GM21576 (cell line): Measurements from ENCODE around the gene NTF3.

ENCODE experiments used
- ATAC-seq: cut with Tn5 transposase; IDR thresholded peaks from one replicate; pipeline ENCODE4 v1.9.1; 2021; ENCODE audit warnings: mild to moderate bottlenecking, moderate library complexity; ENCODE audit not compliant: unreplicated experiment

NTF3 gene

DNA sequence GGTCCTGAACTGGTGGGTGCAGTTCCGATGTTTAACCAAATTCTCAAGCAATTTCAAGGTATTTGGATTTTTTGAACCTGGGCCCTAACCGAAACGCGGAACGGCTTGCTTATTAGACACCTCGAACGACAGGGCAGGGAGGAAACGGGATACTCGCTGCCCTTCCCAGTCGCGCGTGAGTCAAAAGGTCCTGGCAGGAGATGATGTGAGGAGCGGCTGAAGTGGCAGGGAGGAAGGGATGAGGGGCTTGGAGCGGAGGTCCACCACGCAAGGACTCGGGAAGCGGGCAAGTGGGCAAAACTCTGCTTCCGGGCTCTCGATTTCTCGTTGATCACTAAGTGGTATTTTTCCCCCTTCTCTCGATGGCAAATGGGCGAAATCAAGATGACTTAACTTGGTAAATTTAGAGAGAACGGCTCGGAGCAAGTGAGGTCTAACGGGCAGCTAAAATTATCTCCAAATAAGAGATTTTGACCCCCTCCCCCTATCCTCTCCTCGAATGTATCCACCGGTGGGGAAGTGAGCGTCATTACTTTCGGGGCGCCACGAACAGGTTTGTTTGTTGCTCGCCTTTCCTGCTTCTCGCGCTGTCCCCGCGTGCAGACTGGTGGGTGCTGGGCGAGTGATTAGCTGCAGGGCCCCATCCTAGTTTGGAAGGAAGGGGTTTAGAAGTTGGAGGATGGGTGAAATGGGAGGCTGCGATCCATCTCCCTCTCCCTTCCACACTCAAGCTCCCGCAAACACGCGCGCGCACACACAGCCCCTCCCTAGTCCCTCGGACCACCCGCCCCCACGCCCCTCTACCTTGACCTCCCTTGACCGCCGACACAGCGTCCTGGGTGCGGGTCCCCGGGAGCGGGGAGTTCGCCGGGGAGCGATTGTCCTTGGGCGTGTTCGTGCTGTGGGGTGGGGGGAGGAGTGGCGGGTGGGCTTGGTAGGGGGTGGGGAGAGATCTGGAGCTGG is 986 bp upstream of the NTF3 start:
- no peak for ATAC-seq

DNA sequence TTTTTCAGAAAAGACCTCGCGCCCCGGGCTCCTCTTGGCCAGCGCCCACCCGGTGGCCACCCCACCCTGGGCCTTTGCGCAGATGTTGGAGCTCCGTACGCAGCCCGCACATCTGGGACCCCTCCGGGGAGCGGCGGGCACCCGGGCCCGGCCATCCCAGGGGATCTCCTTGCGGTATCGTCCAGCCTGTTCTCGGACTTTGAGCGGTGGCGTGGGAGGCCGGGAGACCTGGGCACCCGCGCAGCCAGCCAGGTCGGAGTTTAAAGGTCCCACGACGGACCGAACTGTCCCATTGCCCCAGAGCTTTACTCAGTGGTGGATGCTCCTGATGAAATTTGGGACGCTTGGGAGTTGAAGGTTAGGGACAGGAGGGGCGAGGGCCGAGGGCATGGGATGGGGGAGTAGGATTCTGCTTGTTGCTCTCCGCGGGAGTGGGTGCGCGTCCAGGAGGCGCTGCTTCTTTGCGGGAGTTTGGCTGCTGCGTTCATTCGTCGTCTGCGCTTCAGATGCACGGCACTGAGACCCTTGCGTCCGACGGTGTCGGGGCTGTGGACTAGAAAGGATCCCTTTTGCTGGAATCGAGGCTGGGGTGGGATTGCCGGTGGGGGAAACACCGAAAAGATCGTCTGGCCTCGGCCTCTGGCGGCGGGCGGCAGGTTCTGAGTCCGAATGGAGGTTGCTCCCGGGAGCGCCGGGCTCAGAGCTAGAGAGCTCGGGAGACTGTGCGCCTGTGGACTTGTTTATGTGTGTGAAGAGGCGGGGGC is 1.4 kb downstream of the NTF3 start:
- no peak for ATAC-seq

DNA sequence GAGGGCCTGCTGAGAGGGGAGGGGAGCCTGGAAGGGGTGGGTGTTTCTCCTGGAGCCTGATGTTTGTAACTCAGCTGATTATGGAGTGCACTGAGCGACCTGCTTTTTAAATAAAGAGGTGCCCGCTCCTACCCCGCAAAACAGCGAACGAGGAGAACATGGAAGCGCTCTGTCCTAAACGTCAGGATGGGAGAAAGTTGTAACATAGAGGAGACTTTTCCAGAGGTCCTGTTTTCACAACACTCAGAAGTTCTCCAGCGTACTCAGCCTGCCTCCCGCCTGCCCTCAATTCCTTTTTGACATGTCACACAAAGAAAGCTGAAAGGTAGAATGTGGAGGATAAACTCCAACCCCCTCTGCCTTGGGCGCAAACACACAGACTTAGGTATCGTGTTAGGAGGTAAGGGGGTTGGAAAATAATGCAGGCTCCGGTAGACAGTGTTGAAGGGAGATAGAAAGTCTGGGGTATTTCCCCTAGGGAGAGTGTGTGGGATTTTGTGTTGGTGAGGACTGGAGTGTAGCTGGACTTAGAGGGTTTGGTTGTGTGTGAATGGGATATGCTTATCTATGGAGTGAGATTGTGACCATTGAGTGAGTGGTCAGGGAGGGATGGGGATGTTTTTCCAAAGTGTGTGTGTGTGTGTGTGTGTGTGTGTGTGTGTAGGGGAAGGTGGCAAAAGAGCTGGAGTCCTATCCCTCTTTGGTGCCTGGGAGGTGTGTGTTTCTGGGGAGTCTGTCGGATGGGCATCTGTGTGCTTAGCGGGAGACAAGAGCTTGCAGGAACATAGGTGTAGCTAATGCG is 2.1 kb downstream of the NTF3 start:
- no peak for ATAC-seq

DNA sequence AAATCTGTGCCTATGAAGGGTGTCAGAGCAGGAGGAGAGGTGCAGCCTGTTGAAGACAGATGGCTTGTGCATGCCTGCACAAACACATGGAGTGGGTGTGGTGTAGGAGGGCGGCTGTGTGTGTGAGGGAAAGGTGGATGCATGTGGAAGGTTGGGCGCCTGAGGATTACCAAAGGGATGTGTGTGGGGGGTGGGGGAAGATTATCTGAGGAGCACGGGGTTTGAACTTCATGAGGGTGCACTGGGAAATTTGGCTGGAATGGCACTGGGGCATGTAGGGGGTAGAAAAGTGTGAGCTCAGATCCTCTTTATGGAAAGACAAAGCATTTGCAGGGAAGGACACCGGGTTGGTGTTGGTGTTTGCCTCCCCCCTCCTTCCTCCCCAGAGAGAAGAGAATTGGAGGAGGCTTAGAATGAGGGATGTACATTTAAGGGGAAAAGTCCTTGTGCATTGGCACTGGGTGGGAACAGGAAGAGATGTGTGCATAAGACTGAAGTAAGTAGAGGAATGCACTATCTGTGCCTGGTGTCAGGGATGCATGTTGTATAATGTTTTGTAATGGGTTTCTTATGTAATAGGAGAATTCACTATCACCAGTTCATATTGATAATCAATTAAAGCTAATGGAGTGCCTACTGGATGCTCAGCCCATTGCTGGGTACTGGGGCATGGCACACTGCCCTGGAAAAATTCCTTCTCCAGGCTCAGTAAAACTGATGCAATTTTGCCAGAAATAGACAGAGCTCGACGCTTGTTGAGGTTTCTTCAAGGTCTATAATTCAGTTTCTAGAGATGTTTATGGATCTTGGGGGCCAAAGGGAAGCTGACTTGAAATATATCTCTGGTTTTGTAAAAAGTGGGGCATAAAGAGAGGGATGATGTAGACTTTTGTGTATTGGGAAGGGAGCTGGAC is 3.0 kb downstream of the NTF3 start:
- ATAC-seq: no peak

DNA sequence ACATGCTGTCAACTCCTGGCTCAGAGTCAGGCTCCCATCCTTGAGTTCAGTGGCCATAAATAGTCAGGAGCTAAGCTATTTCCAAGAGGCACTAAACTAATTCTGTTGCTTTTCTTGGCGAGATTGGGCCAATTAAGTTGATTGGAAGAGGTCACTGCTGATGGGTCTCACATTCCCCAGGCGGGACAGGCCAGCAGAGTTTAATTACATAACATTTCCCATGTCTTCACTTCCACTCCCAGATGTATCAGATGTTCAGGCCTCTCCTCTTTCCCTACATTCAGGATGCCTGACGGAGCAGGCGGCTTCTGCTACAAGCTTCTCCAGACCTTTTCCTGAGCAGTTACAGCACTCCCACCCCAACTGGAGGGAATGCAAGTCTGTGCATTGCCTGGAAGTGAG is 5.3 kb downstream of the NTF3 start:
- no peak for ATAC-seq

DNA sequence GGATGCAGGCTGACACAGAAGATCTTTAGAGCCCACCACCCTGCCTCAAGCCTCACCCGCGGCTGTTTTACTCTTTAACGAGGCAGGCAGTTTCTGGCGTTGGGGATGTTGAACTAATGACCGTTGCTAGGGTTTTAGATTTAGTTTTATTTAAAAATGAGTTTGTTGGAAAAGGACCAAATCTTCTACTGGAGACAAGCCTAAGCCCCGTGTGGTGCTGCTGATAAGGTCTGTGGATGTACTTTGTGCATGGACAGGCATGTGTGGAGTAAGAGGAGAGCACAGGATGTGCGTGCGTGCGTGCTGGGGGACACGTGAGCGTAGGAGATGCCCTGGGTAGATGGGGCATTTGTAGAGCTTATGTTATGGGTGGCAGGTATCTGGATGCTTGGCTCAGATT is 5.7 kb downstream of the NTF3 start:
- ATAC-seq: no peak

DNA sequence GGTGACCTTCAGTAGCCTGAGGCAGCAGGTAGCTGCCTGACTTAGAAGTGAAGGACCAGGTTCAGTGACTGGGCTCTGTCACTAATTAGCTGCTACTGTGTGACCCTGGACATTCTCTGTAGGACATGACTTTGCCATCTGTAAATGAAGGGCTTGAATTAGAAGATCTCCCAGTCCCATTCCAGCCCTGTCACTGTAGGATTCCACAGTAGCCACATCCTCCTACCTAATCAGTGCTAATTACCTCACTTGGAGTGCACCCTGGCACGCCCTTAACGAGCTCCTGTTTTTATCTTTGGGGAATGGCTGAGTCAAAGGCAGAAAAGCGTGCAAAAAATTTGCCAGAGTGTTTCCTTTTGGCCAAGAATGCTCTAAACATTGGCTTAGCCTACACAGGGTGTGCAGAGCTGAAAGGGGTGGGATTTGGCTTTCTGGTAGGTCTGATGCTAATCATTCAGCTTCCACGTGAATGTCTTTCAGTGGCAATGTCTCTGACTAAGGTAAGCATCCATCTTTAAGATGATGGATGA is 6.8 kb downstream of the NTF3 start:
- ATAC-seq: no peak

DNA sequence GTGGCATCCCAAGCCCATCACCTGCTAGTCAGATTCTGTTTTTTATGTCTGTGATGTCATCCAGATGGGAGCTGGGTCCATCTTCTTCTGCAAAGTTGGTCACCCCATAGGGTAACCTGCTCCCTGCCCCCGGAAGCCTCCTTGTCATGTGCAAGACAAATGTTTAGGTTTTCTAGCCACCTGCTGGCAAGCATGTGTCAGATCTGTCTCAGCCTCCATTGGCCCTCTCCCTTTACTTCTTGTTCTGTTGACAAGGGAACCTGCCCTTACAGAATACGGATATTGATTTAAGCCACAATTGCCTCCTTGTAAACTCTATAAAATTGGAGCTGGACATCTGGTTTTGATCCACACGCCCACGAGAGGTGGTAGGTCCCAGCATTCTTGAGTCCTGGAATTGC is 7.5 kb downstream of the NTF3 start:
- no peak for ATAC-seq

DNA sequence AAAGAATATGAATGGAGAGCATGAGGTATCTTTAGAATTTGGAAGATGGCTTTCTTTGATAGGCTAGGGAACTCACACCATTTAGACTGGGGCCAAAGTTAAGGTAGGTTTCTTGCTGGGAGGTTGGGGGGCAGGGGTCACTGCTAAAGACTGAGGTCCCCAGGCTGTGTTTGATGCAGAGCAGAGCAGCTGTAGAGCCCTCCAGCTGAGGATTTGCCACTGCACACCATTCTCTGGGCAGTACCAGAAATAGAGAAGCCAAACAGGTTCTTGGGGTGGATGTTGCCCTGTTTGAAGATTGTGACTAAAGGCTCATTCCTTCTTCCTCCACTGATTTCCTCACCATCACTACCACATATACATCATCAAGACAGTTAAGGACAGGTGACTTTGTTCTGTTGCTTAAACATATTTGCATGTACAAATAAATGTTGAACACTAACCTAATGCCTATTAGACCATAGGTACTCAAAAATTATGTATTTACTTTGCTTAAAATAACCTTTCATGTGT is 7.9 kb downstream of the NTF3 start:
- no peak for ATAC-seq

DNA sequence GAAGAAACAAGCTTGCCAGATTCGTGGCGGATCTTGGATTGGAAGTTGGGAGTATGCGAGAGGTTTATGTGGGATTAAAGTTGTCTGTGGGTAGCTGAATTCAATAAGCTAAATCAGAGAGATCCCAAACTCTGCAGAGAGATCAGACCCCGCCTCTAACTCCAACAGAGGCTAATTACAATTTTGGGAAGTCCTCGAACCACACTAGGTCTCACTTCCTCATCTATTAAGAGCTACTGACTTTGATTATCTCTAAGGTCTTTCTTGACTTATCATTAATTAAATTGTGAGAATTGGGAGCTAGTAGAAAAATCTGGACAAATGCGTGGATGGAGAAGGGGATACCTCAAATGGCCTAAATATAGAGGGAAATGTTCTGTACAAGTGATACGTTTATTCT is 9.1 kb downstream of the NTF3 start:
- no peak for ATAC-seq

DNA sequence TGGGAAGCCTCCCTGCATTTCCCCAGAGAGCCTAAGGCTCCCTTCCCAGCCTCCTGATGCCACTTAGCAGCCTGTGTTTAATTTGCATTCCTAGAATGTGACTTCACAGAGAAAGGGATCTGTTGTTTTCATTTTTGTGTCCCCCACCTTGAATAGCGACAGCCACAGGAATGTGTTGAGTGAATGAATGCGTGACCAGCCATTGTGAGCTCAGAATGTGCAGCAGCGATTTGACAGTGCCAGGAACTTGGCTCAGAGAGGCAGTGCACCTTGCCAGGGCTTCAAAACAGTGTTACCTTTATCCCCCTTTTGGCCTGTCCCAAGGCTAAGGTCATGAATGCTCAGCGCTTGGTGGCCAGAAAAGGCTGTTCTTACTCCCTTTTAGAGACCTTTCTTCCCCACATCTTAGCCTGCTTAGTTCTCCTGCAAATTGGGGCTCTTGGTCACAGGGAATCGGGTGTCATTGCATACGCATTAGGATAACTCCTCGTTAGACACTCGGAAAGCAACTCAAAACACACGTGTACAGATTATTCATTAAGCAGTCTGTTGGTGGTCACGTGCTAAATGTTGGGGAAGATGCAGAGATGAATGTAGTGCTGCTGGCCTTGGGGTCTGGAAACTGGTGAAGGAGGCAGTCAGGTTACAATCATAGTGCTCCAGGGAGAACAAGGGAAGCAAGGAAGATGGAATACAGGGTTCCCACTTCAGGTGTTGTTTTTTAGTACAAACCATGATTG is 9.8 kb downstream of the NTF3 start:
- ATAC-seq: no peak

DNA sequence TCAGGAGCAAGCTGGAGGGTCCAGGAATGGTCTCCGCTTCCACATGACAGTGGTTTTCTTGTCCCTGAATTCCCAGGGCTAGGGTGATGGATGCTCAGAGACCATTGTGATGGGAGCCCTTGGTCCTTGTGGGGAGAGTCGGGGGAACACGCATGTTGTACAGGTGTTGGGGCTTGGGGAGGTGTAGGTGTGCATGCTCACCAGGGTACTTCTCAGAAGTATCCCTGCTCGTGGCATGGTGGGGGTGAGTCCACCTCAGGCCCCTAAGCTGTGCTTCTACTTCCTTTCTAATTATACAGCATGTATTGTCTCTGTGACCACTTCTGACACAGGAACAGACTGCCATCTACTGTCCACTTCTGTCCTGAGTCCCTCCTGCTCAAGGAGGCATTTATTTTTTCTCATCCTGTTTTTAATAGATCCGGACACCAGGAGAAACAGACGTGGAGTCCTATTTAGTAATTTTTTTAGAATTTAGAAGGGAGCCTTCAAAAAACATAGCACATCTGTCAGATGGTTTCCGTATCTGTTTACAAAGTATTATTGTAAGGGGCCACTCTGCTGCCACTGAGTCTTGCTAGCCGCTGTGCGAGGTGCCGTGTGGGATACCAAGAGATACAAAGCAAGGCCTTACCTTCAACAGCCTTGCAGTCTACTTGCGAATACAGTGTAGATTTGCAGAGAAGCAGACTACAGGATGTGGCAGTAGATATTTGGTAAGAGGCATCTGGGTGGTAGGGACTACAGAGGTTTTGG is 10.5 kb downstream of the NTF3 start:
- no peak for ATAC-seq

DNA sequence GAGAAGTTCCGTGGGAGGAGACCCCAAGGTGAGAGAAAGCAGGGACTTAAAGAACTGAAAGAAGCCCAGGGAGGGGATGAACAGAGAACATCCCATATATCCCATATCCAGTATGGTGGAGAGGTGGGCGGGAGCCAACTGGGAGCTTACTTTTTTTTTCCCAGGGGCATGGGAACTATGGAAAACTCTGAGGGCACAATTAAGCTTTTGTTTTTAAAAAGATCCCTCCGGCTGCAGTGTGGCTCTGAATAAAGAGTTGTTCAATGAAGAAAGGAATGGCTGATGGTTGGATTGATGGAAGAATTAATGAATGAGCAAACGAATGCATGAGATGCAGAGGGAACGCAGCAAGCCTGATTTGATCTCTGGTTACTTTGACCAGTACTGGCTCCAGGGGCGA is 12.6 kb downstream of the NTF3 start:
- ATAC-seq: no peak

DNA sequence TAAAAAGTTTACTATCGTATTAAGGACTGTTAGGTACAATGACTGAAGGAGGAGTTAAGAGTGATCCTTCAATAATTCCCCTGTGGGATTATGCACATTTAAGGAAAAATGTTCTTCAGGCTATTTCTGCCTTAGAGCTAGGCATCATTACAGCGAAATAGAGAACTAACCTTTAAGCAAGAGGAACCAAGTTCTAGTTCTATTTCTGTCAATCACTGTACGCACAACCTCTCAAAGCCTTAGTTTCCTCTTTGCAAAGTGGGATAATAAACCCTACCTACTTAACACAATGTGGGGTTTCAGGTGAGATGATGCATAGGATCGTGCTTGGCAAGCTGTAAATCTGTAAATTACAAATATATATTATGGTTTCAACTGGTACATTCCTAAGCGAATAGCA is 15.4 kb downstream of the NTF3 start:
- no peak for ATAC-seq

DNA sequence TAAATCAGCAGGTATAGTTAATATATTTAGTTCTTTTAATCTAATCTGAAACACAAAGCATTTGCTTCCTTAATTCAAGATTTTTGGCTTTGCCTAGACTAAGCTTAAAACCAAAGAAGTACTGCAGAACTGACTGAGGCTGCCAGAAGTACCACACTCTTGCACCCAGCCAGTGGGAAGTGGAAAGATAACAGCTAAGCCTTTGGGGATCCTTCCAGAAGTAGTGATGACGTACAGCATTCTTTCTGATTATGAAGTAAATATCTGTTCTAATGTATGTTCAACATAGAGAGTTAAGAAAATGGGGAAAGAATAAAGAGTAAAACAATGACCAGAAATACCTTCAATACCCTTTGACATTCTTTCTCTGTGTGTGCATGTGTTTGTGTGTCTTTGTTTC is 19.3 kb downstream of the NTF3 start:
- no peak for ATAC-seq

DNA sequence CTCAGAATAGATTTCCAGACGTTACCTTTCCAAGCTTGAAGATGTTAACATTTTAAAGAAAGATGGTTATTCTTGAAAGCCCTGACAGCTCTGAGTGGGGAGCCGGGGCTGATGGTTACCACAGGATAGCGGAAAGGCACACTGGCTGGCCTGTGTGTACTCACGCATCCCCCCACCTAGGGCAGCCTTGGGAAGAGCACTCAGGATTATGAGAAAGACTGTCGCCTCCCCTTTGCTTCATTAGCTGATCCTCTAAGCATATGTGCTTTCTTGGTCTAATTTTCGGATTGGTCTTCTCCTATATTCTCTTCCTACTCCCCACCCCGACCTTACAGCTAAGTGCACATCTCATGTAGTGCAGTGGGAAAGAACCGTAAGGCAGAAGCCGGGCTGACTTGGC is 20.7 kb downstream of the NTF3 start:
- no peak for ATAC-seq

DNA sequence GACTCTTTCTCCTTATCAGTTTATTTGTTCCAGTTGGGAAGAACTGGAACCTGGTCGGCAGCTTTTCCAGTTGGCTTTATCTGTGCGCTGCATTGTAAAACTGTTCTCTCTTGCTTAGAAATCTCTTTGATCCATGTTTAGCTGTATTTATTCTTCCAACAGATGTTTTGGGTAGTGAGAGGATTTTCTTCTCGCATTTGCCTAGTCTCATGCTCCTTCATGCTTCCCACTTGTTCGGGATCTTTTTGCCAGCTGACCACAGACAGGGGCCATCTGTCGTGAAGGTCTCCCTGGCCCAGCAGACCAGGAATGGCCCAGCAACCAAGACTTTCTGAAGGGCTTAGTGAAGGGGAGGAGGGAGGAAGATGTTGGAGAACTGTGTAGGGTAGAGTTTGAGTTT is 21.6 kb downstream of the NTF3 start:
- ATAC-seq: no peak

DNA sequence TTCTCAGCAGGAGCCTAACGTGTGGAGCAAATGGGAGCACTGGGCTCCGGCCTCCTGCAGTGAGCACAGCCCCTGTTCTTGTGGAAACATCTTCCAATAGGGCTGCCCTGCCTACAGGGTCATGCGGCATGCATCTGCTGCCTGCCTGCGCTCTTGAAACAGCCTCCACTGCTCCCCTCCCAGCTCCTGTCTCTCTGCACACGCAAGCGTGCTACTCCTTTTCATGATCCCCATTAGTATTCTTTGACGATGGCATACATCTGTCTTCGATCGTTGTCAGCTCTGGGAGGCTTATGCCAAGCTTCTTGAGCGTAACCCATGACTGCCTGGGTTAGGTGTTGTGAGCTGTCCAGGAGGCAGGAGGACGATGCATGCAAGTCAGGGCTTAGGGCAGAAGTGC is 23.1 kb downstream of the NTF3 start:
- ATAC-seq: no peak
